ENCODE measurements around the gene CRBN.

The CRBN gene

DNA sequence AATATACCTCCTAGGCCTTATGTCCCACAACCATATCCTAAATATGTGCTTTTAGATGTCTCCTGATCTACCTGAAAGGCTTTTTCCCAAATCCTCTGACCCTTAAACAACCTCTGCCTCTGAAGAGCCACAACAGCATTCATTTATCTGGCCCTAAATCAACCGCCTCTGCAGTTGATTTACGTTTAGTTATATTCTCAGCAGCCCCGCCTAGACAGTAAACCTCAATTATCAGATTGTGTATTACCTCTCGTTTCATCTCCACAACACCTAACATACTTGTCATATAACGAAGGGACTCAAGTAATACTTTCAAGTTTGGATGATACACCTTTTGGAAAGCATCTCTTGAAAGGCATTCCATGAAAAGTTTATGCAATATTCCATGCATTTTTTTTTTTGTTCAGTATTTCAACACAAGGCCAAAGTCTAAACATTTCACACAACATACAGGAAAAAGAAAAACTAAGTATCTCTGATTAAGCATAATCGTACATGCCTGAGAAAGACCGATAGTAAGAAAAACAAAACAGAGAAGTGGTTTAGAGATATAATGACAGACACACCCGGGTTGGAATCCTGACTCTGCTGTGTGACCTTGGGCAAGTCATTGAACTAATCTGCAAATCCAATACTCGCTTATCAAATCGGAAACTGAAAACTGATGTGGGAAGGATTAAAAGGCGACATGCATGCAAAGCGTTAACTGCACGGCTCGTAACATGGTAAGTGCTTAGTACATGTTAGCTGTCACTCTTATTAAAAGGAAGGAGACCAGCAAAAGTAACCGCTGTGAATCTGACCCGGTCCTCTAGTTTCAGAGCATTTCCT is 778 bp downstream of the CRBN start:
- Histone ChIP-seq H3K27me3 (no peaks in the 10 kb centered on the region), H3K36me3 (no peaks in the 10 kb centered on the region), H3K4me1 (no peaks in the 10 kb centered on the region), H3K9me3 (no peaks in the 10 kb centered on the region), H3K4me3 (ENCODE audit: low read depth, low read length) (peak overlapping the region; percentile 93)
- TF ChIP-seq, protein P1, sequence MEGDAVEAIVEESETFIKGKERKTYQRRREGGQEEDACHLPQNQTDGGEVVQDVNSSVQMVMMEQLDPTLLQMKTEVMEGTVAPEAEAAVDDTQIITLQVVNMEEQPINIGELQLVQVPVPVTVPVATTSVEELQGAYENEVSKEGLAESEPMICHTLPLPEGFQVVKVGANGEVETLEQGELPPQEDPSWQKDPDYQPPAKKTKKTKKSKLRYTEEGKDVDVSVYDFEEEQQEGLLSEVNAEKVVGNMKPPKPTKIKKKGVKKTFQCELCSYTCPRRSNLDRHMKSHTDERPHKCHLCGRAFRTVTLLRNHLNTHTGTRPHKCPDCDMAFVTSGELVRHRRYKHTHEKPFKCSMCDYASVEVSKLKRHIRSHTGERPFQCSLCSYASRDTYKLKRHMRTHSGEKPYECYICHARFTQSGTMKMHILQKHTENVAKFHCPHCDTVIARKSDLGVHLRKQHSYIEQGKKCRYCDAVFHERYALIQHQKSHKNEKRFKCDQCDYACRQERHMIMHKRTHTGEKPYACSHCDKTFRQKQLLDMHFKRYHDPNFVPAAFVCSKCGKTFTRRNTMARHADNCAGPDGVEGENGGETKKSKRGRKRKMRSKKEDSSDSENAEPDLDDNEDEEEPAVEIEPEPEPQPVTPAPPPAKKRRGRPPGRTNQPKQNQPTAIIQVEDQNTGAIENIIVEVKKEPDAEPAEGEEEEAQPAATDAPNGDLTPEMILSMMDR (IDR thresholded peaks at IDR 0.05; ENCODE audit: low read depth, low read length), result no peak
- DNase-seq, result no peak

DNA sequence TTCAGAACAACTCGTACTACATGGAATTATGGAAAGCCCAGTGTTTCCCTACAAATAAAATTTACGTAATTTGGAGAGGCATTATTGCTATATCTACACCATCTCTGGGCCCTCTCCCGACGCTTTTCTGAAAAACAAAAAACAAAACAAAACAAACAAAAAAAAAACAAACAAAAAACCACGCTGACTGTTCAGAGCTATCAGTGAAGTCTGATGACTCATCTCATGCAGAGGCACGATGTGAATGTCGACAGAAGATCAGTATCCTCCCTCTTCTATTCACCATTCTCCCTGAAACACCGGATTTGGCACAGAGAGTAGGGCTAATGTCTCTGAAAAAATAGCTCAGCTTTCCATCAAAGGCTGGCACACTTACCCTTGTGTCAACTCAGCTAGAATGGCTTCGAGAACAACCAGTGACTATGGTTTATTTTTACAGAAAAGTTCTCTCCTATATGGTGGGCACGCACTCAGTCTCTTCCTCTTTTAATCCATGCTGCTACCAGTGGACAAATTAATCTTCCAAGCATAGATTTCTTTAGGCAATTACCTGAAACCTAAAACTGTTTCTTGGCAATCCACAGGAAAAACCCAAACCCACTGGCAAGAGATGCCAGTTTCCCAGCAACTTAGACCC is 1.5 kb downstream of the CRBN start:
- H3K27me3 ChIP-seq, result no peaks in the 10 kb centered on the region
- no peak for DNase-seq
- H3K4me1 ChIP-seq, result no peaks in the 10 kb centered on the region
- no peaks in the 10 kb centered on the region for H3K9me3 ChIP-seq
- no peaks in the 10 kb centered on the region for H3K36me3 ChIP-seq
- TF ChIP-seq, protein P1 (IDR thresholded peaks at IDR 0.05; ENCODE audit: low read depth, low read length), result no peak
- H3K4me3 ChIP-seq (ENCODE audit: low read depth, low read length), result peak overlapping the region; percentile 93

GRCh38 chr3:3172627-3173026 is 6.9 kb downstream of the CRBN start:
- Histone ChIP-seq H3K36me3 (peaks cover 6% of the 10 kb centered on the region; the same call in 1 of the 2 replicates), H3K4me3 (ENCODE audit: low read depth, low read length) (no peak overlapping the region), H3K4me1 (no peaks in the 10 kb centered on the region), H3K27me3 (no peaks in the 10 kb centered on the region), H3K9me3 (no peaks in the 10 kb centered on the region)
- TF ChIP-seq, protein P1 (IDR thresholded peaks at IDR 0.05; ENCODE audit: low read depth, low read length), result no peak
- DNase-seq, result no peak

GRCh38 chr3:3170998-3171397 is 8.5 kb downstream of the CRBN start:
- H3K36me3 ChIP-seq, result peaks cover 7% of the 10 kb centered on the region

DNA sequence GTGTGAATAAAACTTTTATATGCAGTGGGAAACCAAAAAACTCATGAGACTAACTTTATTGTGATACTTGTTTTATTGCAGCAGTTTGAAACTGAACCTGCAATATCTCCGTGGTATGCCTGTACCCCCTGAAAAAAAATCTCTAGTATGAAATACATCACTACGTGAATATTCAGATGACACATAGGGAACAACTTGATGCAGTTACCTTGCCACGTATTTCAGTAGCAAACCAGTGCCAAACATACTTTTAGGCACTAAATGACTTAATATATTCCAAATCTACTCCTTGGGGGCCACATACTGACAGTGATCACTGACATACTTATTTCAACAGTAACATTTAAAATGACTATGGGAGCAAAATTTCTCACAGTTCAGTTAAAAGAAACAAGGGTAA is 13.8 kb downstream of the CRBN start:
- Histone ChIP-seq H3K36me3 (peaks cover 8% of the 10 kb centered on the region), H3K4me3 (ENCODE audit: low read depth, low read length) (no peak overlapping the region), H3K9me3 (no peaks in the 10 kb centered on the region), H3K4me1 (no peaks in the 10 kb centered on the region), H3K27me3 (no peaks in the 10 kb centered on the region)
- TF ChIP-seq, protein P1 (IDR thresholded peaks at IDR 0.05; ENCODE audit: low read depth, low read length), result no peak
- no peak for DNase-seq

More at GRCh38 chr3:3170998-3171397, 8.5 kb downstream of the CRBN start:
- no peak for DNase-seq
- Histone ChIP-seq H3K4me1 (no peaks in the 10 kb centered on the region), H3K9me3 (no peaks in the 10 kb centered on the region), H3K4me3 (ENCODE audit: low read depth, low read length) (no peak overlapping the region), H3K27me3 (no peaks in the 10 kb centered on the region)
- TF ChIP-seq, protein P1 (IDR thresholded peaks at IDR 0.05; ENCODE audit: low read depth, low read length), result peak; percentile 29

DNA sequence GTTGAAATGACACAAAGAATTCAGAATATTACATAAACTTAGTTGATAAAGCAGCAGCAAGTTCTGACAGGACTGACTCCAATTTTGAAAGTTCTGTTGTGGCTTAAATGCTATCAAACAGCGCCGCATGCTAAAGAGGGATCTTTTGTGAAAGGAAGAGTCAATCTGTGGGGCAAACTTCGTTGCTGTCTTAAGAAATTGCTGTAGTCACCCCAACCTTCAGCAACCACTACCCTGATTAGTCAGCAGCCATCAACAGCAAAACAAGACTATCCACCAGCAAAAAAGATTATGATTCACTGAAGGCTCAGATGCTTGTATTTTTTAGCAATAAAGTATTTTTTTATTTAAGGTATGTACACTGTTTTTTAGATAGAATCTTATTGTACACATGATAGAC is 14.2 kb downstream of the CRBN start:
- Histone ChIP-seq H3K4me3 (ENCODE audit: low read depth, low read length) (no peak overlapping the region), H3K9me3 (no peaks in the 10 kb centered on the region), H3K36me3 (peaks cover 6% of the 10 kb centered on the region; the same call in 1 of the 2 replicates), H3K4me1 (no peaks in the 10 kb centered on the region), H3K27me3 (no peaks in the 10 kb centered on the region)
- TF ChIP-seq, protein P1 (IDR thresholded peaks at IDR 0.05; ENCODE audit: low read depth, low read length), result no peak
- DNase-seq, result no peak
